GM18951 (cell line): ENCODE data around the gene NCOA1.
"Not testable (repeated sequence)": the region's sequence is repeated elsewhere in the genome, so short reads cannot be mapped to it uniquely, and the experiment has no call there.

Experiments used
- POLR2A ChIP-seq: IDR thresholded peaks from 4 replicates; pipeline ENCODE4 v1.6.1; 2011; ENCODE audit warnings: mild to moderate bottlenecking; ENCODE audit not compliant: insufficient read length, insufficient read depth; ENCODE audit errors: extremely low read depth
- in situ Hi-C: fragments of 300-500 bp; cut with MboI; formaldehyde crosslinking; loops from one replicate; pipeline ENCODE4 v1.12.0; 2022; ENCODE audit warnings: low sequenced_read_pairs, mixed read lengths, inconsistent platforms; ENCODE audit not compliant: unreplicated experiment

Gene NCOA1

GRCh38 chr2:24544456-24545115 lies 53.5 kb downstream of the NCOA1 start:
- in situ Hi-C loops: no loop called here
- no peak for TF ChIP-seq POLR2A

- in situ Hi-C loops: no loop called here
- TF ChIP-seq POLR2A: no peak
Measured at GRCh38 chr2:24546669-24547068, 55.6 kb downstream of the NCOA1 start.

- in situ Hi-C loops: no loop called here
- no peak for TF ChIP-seq POLR2A
Measured at GRCh38 chr2:24548058-24548457, 57.0 kb downstream of the NCOA1 start.

- in situ Hi-C loops: not testable (repeated sequence)
Measured at GRCh38 chr2:24550301-24550700, 59.2 kb downstream of the NCOA1 start.

- in situ Hi-C loops: no loop called here
- no peak for TF ChIP-seq POLR2A
Measured at GRCh38 chr2:24551016-24551415, 60.0 kb downstream of the NCOA1 start.

- in situ Hi-C loops: no loop called here
- TF ChIP-seq POLR2A: no peak
Measured at GRCh38 chr2:24552836-24553235, 61.8 kb downstream of the NCOA1 start.

GRCh38 chr2:24558781-24559472 lies 67.9 kb downstream of the NCOA1 start:
- in situ Hi-C loops: no loop called here

GRCh38 chr2:24559473-24560113 lies 68.5 kb downstream of the NCOA1 start:
- no peak for TF ChIP-seq POLR2A
- in situ Hi-C loops: no loop called here

More at GRCh38 chr2:24558781-24559472, 67.9 kb downstream of the NCOA1 start:
- no peak for TF ChIP-seq POLR2A

GRCh38 chr2:24565537-24565936 lies 74.5 kb downstream of the NCOA1 start:
- no peak for TF ChIP-seq POLR2A
- in situ Hi-C loops: no loop called here

GRCh38 chr2:24566209-24566608 lies 75.2 kb downstream of the NCOA1 start:
- no peak for TF ChIP-seq POLR2A
- in situ Hi-C loops: no loop called here

- no peak for TF ChIP-seq POLR2A
- in situ Hi-C loops: no loop called here
Measured at GRCh38 chr2:24566630-24567029, 75.6 kb downstream of the NCOA1 start.

- in situ Hi-C loops: no loop called here
- TF ChIP-seq POLR2A: no peak
Measured at GRCh38 chr2:24568551-24568950, 77.5 kb downstream of the NCOA1 start.

GRCh38 chr2:24569565-24569964 lies 78.5 kb downstream of the NCOA1 start:
- in situ Hi-C loops: not testable (repeated sequence)

- TF ChIP-seq POLR2A: no peak
- in situ Hi-C loops: no loop called here
Measured at GRCh38 chr2:24570225-24570624, 79.2 kb downstream of the NCOA1 start.

- TF ChIP-seq POLR2A: no peak
- in situ Hi-C loops: no loop called here
Measured at GRCh38 chr2:24571828-24572442, 80.9 kb downstream of the NCOA1 start.
